HCT116 (cell line): ENCODE data around the gene MED27.

ENCODE experiments used
- ATF3 ChIP-seq: IDR thresholded peaks from 2 replicates; pipeline ENCODE4 v1.6.1; 2012
- EZH2 ChIP-seq: fragments of 200-600 bp; sonication (generic); IDR thresholded peaks from 2 replicates; pipeline ENCODE4 v1.6.1; 2017; ENCODE audit warnings: antibody characterized with exemption, mixed run types
- EZH2phosphoT487 ChIP-seq: fragments of 200-600 bp; IDR thresholded peaks from 2 replicates; pipeline ENCODE4 v1.6.1; 2018; ENCODE audit warnings: antibody characterized with exemption, borderline replicate concordance
- POLR2A ChIP-seq: IDR thresholded peaks from 2 replicates; pipeline ENCODE4 v1.7.0; 2011; ENCODE audit warnings: borderline replicate concordance; ENCODE audit not compliant: insufficient read depth, insufficient read length; ENCODE audit errors: extremely low read depth
- POLR2AphosphoS5 ChIP-seq: IDR thresholded peaks from 2 replicates; pipeline ENCODE4 v1.6.1; 2011; ENCODE audit warnings: mild to moderate bottlenecking, low read depth, low read length, moderate library complexity
- RAD21 ChIP-seq: IDR thresholded peaks from 2 replicates; pipeline ENCODE4 v1.6.1; 2012; ENCODE audit warnings: low read depth, mild to moderate bottlenecking
- REST ChIP-seq: IDR thresholded peaks from 2 replicates; pipeline ENCODE4 v1.6.1; 2012; ENCODE audit warnings: low read depth
- SIN3A ChIP-seq: IDR thresholded peaks from 2 replicates; pipeline ENCODE4 v1.6.1; 2012; ENCODE audit warnings: low read depth
- SRF ChIP-seq: IDR thresholded peaks from 2 replicates; pipeline ENCODE4 v1.6.1; 2012; ENCODE audit warnings: low read depth
- TCF7L2 ChIP-seq: IDR thresholded peaks from 2 replicates; pipeline ENCODE4 v1.7.0; 2011; ENCODE audit warnings: borderline replicate concordance, inconsistent platforms; ENCODE audit not compliant: insufficient read depth, insufficient read length; ENCODE audit errors: extremely low read depth
- YY1 ChIP-seq: IDR thresholded peaks from 2 replicates; pipeline ENCODE4 v1.6.1; 2011; ENCODE audit warnings: low read length, low read depth, moderate library complexity, mild to moderate bottlenecking; ENCODE audit not compliant: insufficient replicate concordance; ENCODE audit errors: extremely low read depth
- TF ChIP-seq, protein P1 (sequence below), 3 experiments: fragments of 200-600 bp in 1 of 3; sonication (generic) in 1 of 3; IDR thresholded peaks in 2 of 3; conservative IDR thresholded peaks in 1 of 3; 2 replicates each; pipeline ENCODE4 v1.5.1; 2012 to 2017; ENCODE audit warnings: low read depth in 2 of 3, low read length in 2 of 3, antibody characterized with exemption in 1 of 3, borderline replicate concordance in 1 of 3, control low read depth in 1 of 3, mild to moderate bottlenecking in 1 of 3, mixed read lengths in 1 of 3, mixed run types in 1 of 3, moderate library complexity in 1 of 3; ENCODE audit not compliant: insufficient read depth in 1 of 3

GRCh38 chr9:131826053-131826452 lies 253.6 kb downstream of the MED27 start:
- TF ChIP-seq, protein P1, sequence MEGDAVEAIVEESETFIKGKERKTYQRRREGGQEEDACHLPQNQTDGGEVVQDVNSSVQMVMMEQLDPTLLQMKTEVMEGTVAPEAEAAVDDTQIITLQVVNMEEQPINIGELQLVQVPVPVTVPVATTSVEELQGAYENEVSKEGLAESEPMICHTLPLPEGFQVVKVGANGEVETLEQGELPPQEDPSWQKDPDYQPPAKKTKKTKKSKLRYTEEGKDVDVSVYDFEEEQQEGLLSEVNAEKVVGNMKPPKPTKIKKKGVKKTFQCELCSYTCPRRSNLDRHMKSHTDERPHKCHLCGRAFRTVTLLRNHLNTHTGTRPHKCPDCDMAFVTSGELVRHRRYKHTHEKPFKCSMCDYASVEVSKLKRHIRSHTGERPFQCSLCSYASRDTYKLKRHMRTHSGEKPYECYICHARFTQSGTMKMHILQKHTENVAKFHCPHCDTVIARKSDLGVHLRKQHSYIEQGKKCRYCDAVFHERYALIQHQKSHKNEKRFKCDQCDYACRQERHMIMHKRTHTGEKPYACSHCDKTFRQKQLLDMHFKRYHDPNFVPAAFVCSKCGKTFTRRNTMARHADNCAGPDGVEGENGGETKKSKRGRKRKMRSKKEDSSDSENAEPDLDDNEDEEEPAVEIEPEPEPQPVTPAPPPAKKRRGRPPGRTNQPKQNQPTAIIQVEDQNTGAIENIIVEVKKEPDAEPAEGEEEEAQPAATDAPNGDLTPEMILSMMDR (IDR thresholded peaks at IDR 0.05 in 2 of 3, conservative IDR thresholded peaks at IDR 0.05 in 1 of 3; ENCODE audit: borderline replicate concordance in 1 of 3, insufficient read depth in 1 of 3, low read depth in 2 of 3, low read length in 2 of 3), result no peak
- TF ChIP-seq SRF (no peak), POLR2A (no peak), YY1 (no peak), REST (no peak), SIN3A (no peak), POLR2AphosphoS5 (no peak), EZH2 (no peak), EZH2phosphoT487 (no peak), TCF7L2 (no peak), ATF3 (no peak), RAD21 (no peak)
